GM15510 (cell line): ENCODE data around the gene MAU2.

Experiments used
- POLR2A ChIP-seq: IDR thresholded peaks from 3 replicates; pipeline ENCODE4 v1.6.1; 2011; ENCODE audit warnings: borderline replicate concordance; ENCODE audit not compliant: insufficient read length; ENCODE audit errors: extremely low read depth

MAU2 gene, protein sequence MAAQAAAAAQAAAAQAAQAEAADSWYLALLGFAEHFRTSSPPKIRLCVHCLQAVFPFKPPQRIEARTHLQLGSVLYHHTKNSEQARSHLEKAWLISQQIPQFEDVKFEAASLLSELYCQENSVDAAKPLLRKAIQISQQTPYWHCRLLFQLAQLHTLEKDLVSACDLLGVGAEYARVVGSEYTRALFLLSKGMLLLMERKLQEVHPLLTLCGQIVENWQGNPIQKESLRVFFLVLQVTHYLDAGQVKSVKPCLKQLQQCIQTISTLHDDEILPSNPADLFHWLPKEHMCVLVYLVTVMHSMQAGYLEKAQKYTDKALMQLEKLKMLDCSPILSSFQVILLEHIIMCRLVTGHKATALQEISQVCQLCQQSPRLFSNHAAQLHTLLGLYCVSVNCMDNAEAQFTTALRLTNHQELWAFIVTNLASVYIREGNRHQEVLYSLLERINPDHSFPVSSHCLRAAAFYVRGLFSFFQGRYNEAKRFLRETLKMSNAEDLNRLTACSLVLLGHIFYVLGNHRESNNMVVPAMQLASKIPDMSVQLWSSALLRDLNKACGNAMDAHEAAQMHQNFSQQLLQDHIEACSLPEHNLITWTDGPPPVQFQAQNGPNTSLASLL

DNA sequence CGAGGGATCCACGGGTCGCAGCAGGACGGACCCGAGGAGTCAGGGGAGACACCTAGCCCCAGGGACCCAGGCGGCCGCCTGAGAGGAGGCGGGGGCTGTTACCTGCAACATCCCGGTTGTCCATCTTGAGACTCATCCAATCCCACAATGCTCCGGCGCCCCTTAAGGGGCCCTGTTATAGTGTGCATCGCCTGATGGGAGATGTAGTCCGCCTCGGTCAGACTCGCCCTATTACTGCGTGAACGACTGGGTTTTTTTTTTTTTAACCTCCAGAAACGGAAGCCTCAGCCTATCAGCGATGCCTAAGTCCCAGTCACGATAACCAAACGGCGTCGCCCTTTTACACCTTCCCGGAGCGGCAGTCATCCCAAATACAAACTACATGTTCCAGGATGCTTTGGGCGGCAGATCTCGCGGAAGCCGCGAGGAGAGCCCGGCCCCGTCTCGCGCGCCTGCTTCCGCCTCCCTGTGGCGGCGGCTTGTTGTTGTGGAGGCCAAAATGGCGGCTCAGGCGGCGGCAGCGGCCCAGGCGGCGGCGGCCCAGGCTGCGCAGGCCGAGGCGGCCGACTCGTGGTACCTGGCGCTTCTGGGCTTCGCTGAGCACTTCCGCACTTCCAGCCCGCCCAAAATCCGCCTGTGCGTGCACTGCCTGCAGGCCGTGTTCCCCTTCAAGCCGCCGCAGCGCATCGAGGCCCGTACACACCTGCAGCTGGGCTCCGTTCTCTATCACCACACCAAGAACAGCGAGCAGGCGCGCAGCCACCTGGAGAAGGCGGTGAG lies at the start of gene MAU2, which contains the start of gene SUGP1:
MAU2 (plus strand) TSS at position 469 of the 780 bp plus-strand sequence; CDS start at position 500, 31 bp downstream.
SUGP1 (minus strand) TSS at position 149 of the 780 bp plus-strand sequence; CDS start at position 136, 13 bp downstream.
- TF ChIP-seq POLR2A = peak; percentile 75

DNA sequence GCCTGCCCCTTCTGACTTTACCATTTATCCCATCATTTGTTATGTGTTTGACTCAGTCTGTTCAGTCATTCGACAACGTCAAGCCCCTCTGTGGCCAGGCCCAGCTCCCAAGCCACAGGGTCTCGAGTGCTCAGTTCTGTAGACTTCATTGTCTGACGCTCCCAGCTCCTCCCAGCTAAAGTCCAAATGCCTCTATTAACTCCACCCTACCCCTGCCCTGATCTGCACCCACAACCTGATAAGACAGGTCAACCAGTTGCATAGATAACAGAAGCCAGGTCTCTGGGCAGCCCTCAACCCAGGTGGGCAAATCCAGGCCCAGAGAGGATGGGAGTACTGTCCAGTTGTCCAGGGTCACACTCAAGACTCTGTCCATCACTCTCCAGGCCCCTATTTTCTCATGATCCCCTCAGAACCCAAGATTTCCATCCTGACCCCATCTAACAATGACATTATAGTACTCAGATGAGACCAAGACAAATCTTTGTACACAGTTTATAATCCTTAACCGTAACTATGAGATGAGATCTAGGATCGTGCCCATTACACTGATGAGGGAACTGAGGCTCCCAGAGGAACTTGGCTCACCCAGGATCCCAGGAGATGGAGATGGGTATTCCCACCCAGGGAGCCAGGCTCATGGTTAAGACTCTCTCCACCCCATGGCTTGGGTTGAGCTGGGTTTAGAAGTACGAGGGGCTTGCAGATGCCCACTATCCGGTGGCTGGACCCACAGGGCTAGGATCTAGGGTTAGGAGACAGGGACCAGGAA lies 48.6 kb upstream of the MAU2 start:
- no peak for TF ChIP-seq POLR2A

DNA sequence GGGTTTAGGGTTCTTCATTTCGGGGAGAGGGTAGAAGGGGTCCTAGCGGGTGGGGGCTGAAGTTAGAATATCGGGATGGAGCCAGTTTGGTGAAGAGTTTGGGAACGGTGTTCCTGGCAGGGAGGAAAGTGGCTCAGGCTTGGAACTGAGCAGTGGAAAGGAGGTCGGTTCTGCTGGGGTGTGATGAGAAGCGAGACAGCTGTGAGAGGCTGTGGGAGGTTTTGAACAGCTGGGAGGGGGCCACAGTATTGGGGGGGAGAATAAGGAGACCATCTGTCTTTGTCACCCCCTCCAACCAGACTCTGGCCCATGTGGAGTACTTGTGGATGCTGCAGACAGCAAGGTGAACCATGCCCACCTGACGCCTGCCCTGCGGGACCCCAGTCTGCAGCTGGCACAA lies 46.5 kb upstream of the MAU2 start:
- no peak for TF ChIP-seq POLR2A

GRCh38 chr19:19274716-19275565 lies 45.7 kb upstream of the MAU2 start:
- no peak for TF ChIP-seq POLR2A

- TF ChIP-seq POLR2A = no peak
Observed at GRCh38 chr19:19276386-19276785, 44.2 kb upstream of the MAU2 start.

GRCh38 chr19:19276851-19277250 lies 43.8 kb upstream of the MAU2 start:
- TF ChIP-seq POLR2A = no peak

DNA sequence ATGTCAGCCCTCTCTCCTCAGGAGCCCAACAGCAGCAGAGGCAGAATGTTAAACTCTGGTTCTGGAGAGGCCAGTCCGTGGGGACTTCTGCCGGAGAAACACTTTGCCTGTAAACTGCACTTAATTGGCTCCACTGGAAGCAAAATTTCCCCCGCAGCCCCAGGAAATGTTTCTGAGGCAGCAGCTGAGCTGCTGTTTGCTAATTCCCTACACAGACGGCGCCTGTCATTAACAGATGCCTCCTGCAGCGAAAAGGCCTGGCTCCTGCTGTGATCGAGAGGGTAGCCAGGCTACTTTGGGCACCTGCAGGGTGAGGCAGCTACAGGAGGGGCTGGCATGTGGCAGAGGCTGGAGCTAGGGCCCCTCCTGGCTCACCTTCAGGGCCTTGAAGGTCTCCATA lies 42.3 kb upstream of the MAU2 start:
- TF ChIP-seq POLR2A = no peak

DNA sequence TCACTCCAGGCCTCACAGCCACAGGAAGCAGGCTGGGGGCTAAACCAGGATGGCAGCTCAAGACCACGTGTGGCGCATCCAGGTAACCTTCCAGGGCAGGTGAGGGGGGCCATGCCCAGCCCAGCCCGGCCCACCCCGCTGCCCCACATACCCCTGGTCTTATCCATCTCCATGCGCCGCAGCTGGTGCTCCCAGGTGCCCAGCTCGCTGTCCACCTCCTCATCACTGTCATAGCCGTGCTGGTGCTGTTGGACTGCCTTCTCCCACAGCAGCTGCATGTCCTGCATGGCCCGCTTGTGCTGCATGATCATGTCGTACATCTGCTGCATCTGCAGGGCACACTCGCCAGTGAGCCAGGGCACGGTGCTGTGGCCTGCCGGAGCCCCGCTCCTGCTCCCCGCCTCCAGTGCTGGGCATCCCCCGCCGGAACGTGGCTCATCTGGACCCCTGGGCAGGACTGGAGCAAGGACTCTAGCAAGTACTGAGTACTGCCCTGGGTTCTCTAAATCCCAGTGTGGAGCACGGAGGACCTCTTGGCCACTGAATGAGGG lies 41.5 kb upstream of the MAU2 start:
- no peak for TF ChIP-seq POLR2A

DNA sequence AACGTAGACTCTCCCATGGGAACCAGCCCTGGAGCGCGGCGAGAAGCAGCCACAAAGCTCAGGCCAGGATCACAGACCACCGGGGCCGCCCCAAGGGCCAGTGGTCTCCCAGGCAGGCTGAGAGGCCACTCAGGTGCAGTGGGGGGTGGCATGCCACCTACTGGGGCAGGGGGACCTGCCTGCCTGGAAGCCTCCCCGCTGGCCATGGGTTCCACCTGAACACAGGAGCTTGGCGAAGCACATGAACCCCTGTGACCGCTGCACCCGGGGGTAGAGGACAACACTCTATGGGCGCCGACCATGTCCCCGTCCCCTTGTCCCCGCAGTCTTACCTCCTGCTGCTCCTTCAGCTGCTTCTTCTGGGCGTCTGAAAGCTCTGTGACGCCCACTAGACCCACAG lies 40.8 kb upstream of the MAU2 start:
- no peak for TF ChIP-seq POLR2A

DNA sequence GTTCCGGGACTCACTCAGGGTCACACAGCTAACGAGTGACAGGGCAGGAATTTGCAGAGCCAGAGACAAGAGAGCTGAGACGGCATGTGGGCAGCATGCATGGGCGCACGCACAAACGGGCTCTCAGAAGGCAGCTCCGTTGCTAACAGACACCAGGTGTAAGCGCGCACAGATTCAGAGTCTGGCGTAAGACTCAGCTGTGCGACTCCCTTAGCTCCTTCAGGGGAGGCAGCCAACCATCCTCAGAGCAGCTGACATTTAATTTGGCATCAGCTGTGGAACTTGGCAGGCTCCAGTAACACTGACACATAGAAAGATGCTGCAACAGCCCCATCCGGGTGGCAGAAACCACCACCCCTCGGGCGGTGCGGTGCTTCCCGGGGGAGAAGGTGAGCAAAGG lies 40.1 kb upstream of the MAU2 start:
- TF ChIP-seq POLR2A = no peak

GRCh38 chr19:19285686-19286085 lies 34.9 kb upstream of the MAU2 start:
- no peak for TF ChIP-seq POLR2A

DNA sequence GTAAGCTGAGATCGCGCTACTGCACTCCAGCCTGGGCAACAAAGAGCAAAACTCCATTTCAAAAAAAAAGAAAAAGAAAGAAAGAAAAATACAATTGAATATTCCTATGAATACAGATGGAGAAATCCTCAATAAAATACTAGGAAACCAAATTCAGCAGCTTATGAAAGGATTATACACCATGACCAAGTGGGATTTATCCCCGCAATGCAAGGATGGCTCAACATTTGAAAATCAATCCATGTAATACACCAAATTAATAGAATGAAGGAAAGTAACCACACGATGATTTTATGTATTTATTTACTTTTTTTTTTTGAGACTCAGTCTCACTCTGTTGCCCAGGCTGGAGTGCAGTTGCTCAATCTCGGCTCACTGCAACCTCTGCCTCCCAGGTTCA lies 28.0 kb upstream of the MAU2 start:
- TF ChIP-seq POLR2A = no peak

DNA sequence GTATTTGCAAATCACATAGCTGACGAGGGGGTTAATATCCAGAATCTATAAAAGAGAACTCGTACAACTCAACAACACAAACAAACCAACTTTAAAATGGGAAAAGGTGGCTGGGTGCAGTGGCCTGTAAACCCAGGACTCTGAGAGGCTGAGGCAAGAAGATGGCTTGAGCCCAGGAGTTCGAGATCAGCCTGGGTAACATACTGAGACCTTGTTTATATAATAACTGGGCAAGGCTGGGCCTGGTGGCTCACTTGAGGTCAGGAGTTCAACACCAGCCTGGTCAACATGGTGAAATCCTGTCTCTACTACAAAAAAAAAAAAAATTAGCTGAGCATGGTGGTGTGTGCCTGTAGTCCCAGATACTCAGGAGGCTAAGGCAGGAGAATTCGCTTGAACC lies 25.7 kb upstream of the MAU2 start:
- no peak for TF ChIP-seq POLR2A
